TTC549 (cell line): ENCODE measurements around the gene EVA1C.
"Not testable (repeated sequence)": the region's sequence is repeated elsewhere in the genome, so short reads cannot be mapped to it uniquely, and the experiment has no call there.

Source experiments
- FAIRE-seq: peaks from 2 replicates; lab custom pipeline; 2012; peaks lifted over from hg19 to GRCh38; lab: Jason Lieb, UNC

Gene EVA1C

GRCh38 chr21:32530809-32531208 lies 118.3 kb downstream of the EVA1C start:
- not testable (repeated sequence) for FAIRE-seq

GRCh38 chr21:32531561-32531960 lies 119.1 kb downstream of the EVA1C start:
- not testable (repeated sequence) for FAIRE-seq

GRCh38 chr21:32532636-32533035 lies 120.1 kb downstream of the EVA1C start:
- FAIRE-seq: no peak

- FAIRE-seq: no peak
Measured at GRCh38 chr21:32533053-32533452, 120.5 kb downstream of the EVA1C start.

GRCh38 chr21:32533611-32534010 lies 121.1 kb downstream of the EVA1C start:
- FAIRE-seq: no peak

- FAIRE-seq: no peak
Measured at GRCh38 chr21:32534113-32534512, 121.6 kb downstream of the EVA1C start.

- FAIRE-seq: no peak
Measured at GRCh38 chr21:32535612-32536011, 123.1 kb downstream of the EVA1C start.

- no peak for FAIRE-seq
Measured at GRCh38 chr21:32537569-32537881, 125.0 kb downstream of the EVA1C start.

GRCh38 chr21:32538147-32538792 lies 125.8 kb downstream of the EVA1C start:
- no peak for FAIRE-seq

GRCh38 chr21:32539378-32539777 lies 126.9 kb downstream of the EVA1C start:
- no peak for FAIRE-seq

- FAIRE-seq: not testable (repeated sequence)
Measured at GRCh38 chr21:32543056-32543455, 130.6 kb downstream of the EVA1C start.

GRCh38 chr21:32543975-32544374 lies 131.5 kb downstream of the EVA1C start:
- FAIRE-seq: no peak

- FAIRE-seq: no peak
Measured at GRCh38 chr21:32544697-32545096, 132.2 kb downstream of the EVA1C start.

- FAIRE-seq: no peak
Measured at GRCh38 chr21:32545948-32546441, 133.5 kb downstream of the EVA1C start.

- no peak for FAIRE-seq
Measured at GRCh38 chr21:32547018-32547417, 134.5 kb downstream of the EVA1C start.

GRCh38 chr21:32548978-32549377 lies 136.5 kb downstream of the EVA1C start:
- FAIRE-seq: no peak

GRCh38 chr21:32549440-32549839 lies 136.9 kb downstream of the EVA1C start:
- no peak for FAIRE-seq

- FAIRE-seq: no peak
Measured at GRCh38 chr21:32549886-32550285, 137.4 kb downstream of the EVA1C start.

- FAIRE-seq: no peak
Measured at GRCh38 chr21:32554832-32555638, 142.5 kb downstream of the EVA1C start.

- FAIRE-seq: no peak
Measured at GRCh38 chr21:32558106-32558505, 145.6 kb downstream of the EVA1C start.

- no peak for FAIRE-seq
Measured at GRCh38 chr21:32559006-32559610, 146.6 kb downstream of the EVA1C start.

GRCh38 chr21:32560896-32561295 lies 148.4 kb downstream of the EVA1C start:
- FAIRE-seq: no peak

GRCh38 chr21:32561476-32561875 lies 149.0 kb downstream of the EVA1C start:
- not testable (repeated sequence) for FAIRE-seq
